ENCODE measurements around the gene AOPEP.

The AOPEP gene

GRCh38 chr9:94990897-94991561 lies 264.5 kb downstream of the AOPEP start:
- DNase-seq (ENCODE audit: low read depth, low spot score) = no peak

- no peak for DNase-seq (ENCODE audit: low read depth, low spot score)
Measured at GRCh38 chr9:94991961-94992907, 265.7 kb downstream of the AOPEP start.

GRCh38 chr9:94993160-94993820 lies 266.8 kb downstream of the AOPEP start:
- no peak for DNase-seq (ENCODE audit: low read depth, low spot score)

- DNase-seq (ENCODE audit: low read depth, low spot score) = no peak
Measured at GRCh38 chr9:94993821-94994165, 267.3 kb downstream of the AOPEP start.

- no peak for DNase-seq (ENCODE audit: low read depth, low spot score)
Measured at GRCh38 chr9:94995048-94995693, 268.7 kb downstream of the AOPEP start.

GRCh38 chr9:94996641-94997040 lies 270.1 kb downstream of the AOPEP start:
- no peak for DNase-seq (ENCODE audit: low read depth, low spot score)

- no peak for DNase-seq (ENCODE audit: low read depth, low spot score)
Measured at GRCh38 chr9:94997727-94998126, 271.2 kb downstream of the AOPEP start.

GRCh38 chr9:94999832-95000231 lies 273.3 kb downstream of the AOPEP start:
- DNase-seq (ENCODE audit: low read depth, low spot score) = no peak

GRCh38 chr9:95000821-95001220 lies 274.3 kb downstream of the AOPEP start:
- no peak for DNase-seq (ENCODE audit: low read depth, low spot score)

GRCh38 chr9:95001720-95002119 lies 275.2 kb downstream of the AOPEP start:
- DNase-seq (ENCODE audit: low read depth, low spot score) = no peak

- DNase-seq (ENCODE audit: low read depth, low spot score) = peak; percentile 40
Measured at GRCh38 chr9:95003689-95004410, 277.4 kb downstream of the AOPEP start.

- DNase-seq (ENCODE audit: low read depth, low spot score) = peak; percentile 39
Measured at GRCh38 chr9:95004411-95005277, 278.1 kb downstream of the AOPEP start.

GRCh38 chr9:95005278-95006143 lies 279.0 kb downstream of the AOPEP start:
- no peak for DNase-seq (ENCODE audit: low read depth, low spot score)

GRCh38 chr9:95007226-95007869 lies 280.8 kb downstream of the AOPEP start:
- DNase-seq (ENCODE audit: low read depth, low spot score) = no peak

- peak; percentile 19 for DNase-seq (ENCODE audit: low read depth, low spot score)
Measured at GRCh38 chr9:95008151-95008771, 281.8 kb downstream of the AOPEP start.

GRCh38 chr9:95009459-95009858 lies 283.0 kb downstream of the AOPEP start:
- DNase-seq (ENCODE audit: low read depth, low spot score) = no peak

GRCh38 chr9:95010431-95010838 lies 283.9 kb downstream of the AOPEP start:
- DNase-seq (ENCODE audit: low read depth, low spot score) = no peak

GRCh38 chr9:95012035-95012708 lies 285.7 kb downstream of the AOPEP start:
- no peak for DNase-seq (ENCODE audit: low read depth, low spot score)
